Daoy (cell line): ENCODE measurements around the gene OTOP1. TPM values are rescaled to one million over a fixed set of nuclear protein-coding genes. Genes with fewer than 3 reads are reported as not detected.
"Not testable (repeated sequence)": the region's sequence is repeated elsewhere in the genome, so short reads cannot be mapped to it uniquely, and the experiment has no call there.

Experiments
- DNase-seq: peaks from one replicate; pipeline ENCODE4 v3.0.0-alpha.2; 2015; ENCODE audit warnings: low read depth
- total RNA-seq: library from RNA; depleted of rRNA; stranded (reverse); fragments of >200 nt; shearing (Covaris generic); gene quantifications from 2 replicates; pipeline ENCODE4 v1.2.3, GENCODE V29; 2014; rRNA removed

Gene OTOP1
- total RNA-seq, 1 experiment from 2014 or later, result not detected

- not testable (repeated sequence) for DNase-seq
Observed at GRCh38 chr4:4164532-4165173, 62.1 kb downstream of the OTOP1 start.

GRCh38 chr4:4162186-4162585, 64.5 kb downstream of the OTOP1 start:
- not testable (repeated sequence) for DNase-seq

GRCh38 chr4:4160956-4161665, 65.6 kb downstream of the OTOP1 start:
- DNase-seq, result not testable (repeated sequence)

GRCh38 chr4:4145622-4146021, 81.1 kb downstream of the OTOP1 start:
- DNase-seq, result not testable (repeated sequence)

- not testable (repeated sequence) for DNase-seq
Observed at GRCh38 chr4:4143376-4143775, 83.4 kb downstream of the OTOP1 start.

- DNase-seq, result not testable (repeated sequence)
Observed at GRCh38 chr4:4142679-4143078, 84.0 kb downstream of the OTOP1 start.

- DNase-seq, result not testable (repeated sequence)
Observed at GRCh38 chr4:4141186-4141585, 85.5 kb downstream of the OTOP1 start.

Other genes with a start within 250 kb of the OTOP1 start
- 19.3 and 19.4 TPM in 2 replicates for gene TMEM128, start 21.3 kb upstream of the OTOP1 start, total RNA-seq
- gene LYAR, start 63.2 kb upstream of the OTOP1 start, total RNA-seq, result 80.0 and 103 TPM in 2 replicates
- 3.7 and 5.0 TPM in 2 replicates for gene ZBTB49, start 63.3 kb upstream of the OTOP1 start, total RNA-seq
- 4.4 and 10.2 TPM in 2 replicates for gene NSG1, start 160.2 kb upstream of the OTOP1 start, total RNA-seq